Measurements from ENCODE around the gene NAA10.

NAA10 gene

DNA sequence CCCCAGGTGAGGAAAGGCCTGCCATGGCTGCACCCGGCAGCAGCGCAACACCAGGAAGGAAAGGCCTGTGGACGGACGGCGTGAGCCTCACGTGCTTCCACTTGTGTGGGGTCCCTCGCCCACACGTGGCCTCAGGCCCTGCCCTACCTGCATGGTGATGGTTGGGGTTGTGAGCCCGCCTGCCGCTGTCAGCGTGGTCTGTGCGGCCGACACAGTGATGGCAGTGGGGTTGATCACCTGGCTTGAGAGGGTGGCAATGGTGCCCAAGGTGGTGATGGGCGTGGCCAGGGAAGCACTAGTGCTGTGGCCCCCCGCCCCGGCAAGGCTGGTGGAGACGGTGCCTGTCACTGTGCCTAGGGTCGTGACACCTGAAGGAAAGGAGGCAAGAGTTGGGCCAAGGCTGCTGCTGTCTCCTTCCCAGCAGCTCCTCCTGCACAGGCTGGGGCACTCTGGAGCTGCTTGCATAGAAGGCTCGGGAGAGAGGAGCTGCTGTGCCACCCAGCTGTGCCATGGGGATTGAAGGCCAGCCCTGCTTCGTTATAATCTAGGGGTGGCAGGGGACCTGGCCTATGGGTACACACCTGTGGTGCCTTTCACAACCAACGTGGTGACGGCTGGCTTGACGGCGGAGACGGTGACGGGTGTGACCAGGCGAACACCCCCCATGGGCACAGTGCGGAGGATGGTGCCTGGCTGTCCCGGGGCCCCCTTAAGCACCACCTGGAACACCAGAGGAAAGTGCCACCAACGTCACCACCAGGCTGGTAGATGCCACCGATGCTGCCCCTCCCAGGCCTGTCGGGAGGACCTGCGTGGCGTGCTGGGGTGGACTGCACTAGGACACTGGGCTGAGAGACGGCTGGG, 21.4 kb upstream of the NAA10 start (continued):
- TF ChIP-seq ZNF645 (tag by site-specific recombination; IDR thresholded peaks at IDR 0.05), result no peak
- TF ChIP-seq ZNF571 (tag by site-specific recombination; IDR thresholded peaks at IDR 0.05), result no peak
- TF ChIP-seq ZNF692 (tag by site-specific recombination; IDR thresholded peaks at IDR 0.05), result no peak
- no peak for TF ChIP-seq ZNF112 (tag by site-specific recombination; IDR thresholded peaks at IDR 0.05)
- TF ChIP-seq ZNF600 (tag by site-specific recombination; IDR thresholded peaks at IDR 0.05), result no peak
- no peak for TF ChIP-seq ZBTB17 (tag by site-specific recombination; IDR thresholded peaks at IDR 0.05)
- TF ChIP-seq KLF8 (tag by site-specific recombination; IDR thresholded peaks at IDR 0.05), result peak; percentile 31; the same call in 1 of the 2 replicates
- no peak for TF ChIP-seq ZNF114 (tag by site-specific recombination; IDR thresholded peaks at IDR 0.05)
- no peak for TF ChIP-seq ZNF707 (tag by site-specific recombination; IDR thresholded peaks at IDR 0.05)
- TF ChIP-seq, protein P1, sequence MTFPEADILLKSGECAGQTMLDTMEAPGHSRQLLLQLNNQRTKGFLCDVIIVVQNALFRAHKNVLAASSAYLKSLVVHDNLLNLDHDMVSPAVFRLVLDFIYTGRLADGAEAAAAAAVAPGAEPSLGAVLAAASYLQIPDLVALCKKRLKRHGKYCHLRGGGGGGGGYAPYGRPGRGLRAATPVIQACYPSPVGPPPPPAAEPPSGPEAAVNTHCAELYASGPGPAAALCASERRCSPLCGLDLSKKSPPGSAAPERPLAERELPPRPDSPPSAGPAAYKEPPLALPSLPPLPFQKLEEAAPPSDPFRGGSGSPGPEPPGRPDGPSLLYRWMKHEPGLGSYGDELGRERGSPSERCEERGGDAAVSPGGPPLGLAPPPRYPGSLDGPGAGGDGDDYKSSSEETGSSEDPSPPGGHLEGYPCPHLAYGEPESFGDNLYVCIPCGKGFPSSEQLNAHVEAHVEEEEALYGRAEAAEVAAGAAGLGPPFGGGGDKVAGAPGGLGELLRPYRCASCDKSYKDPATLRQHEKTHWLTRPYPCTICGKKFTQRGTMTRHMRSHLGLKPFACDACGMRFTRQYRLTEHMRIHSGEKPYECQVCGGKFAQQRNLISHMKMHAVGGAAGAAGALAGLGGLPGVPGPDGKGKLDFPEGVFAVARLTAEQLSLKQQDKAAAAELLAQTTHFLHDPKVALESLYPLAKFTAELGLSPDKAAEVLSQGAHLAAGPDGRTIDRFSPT (tag by site-specific recombination; IDR thresholded peaks at IDR 0.05), result peak; percentile 71
- no peak for TF ChIP-seq SP3 (tag by site-specific recombination; IDR thresholded peaks at IDR 0.05)
- TF ChIP-seq ZNF677 (tag by site-specific recombination; IDR thresholded peaks at IDR 0.05), result no peak
- no peak for TF ChIP-seq IKZF3 (tag by site-specific recombination; IDR thresholded peaks at IDR 0.05)
- TF ChIP-seq ZNF768 (tag by site-specific recombination; IDR thresholded peaks at IDR 0.05), result no peak
- TF ChIP-seq GLI4 (tag by site-specific recombination; IDR thresholded peaks at IDR 0.05), result no peak
- TF ChIP-seq ZBTB26 (tag by site-specific recombination; optimal IDR thresholded peaks at IDR 0.05), result no peak
- TF ChIP-seq ZNF561 (tag by site-specific recombination; IDR thresholded peaks at IDR 0.05; ENCODE audit: borderline replicate concordance), result no peak
- TF ChIP-seq PRDM1 (tag by site-specific recombination; IDR thresholded peaks at IDR 0.05), result no peak
- TF ChIP-seq ZNF350 (tag by site-specific recombination; IDR thresholded peaks at IDR 0.05), result no peak
- TF ChIP-seq, protein P2, sequence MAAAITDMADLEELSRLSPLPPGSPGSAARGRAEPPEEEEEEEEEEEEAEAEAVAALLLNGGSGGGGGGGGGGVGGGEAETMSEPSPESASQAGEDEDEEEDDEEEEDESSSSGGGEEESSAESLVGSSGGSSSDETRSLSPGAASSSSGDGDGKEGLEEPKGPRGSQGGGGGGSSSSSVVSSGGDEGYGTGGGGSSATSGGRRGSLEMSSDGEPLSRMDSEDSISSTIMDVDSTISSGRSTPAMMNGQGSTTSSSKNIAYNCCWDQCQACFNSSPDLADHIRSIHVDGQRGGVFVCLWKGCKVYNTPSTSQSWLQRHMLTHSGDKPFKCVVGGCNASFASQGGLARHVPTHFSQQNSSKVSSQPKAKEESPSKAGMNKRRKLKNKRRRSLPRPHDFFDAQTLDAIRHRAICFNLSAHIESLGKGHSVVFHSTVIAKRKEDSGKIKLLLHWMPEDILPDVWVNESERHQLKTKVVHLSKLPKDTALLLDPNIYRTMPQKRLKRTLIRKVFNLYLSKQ (tag by site-specific recombination; IDR thresholded peaks at IDR 0.05; ENCODE audit: borderline replicate concordance), result no peak
- TF ChIP-seq ZNF148 (tag by site-specific recombination; IDR thresholded peaks at IDR 0.05; ENCODE audit: borderline replicate concordance), result no peak
